AG09319 (cell line): Measurements from ENCODE around the gene SSBP3.
A peak's percentile ranks its signal among the peaks of the same experiment; 100 is the strongest.

ENCODE experiments used
- DNase-seq: peaks from one replicate; pipeline ENCODE4 v3.0.0-alpha.2; 2010; ENCODE audit warnings: low read depth; ENCODE audit errors: extremely low read depth
- CTCF ChIP-seq: IDR thresholded peaks from 2 replicates; pipeline ENCODE4 v1.5.1; 2011; ENCODE audit warnings: low read depth, mild to moderate bottlenecking, inconsistent platforms, low read length, moderate library complexity

The SSBP3 gene

GRCh38 chr1:54338464-54338863 is 67.7 kb downstream of the SSBP3 start:
- no peak for DNase-seq
- no peak for TF ChIP-seq CTCF

GRCh38 chr1:54337928-54338327 is 68.3 kb downstream of the SSBP3 start:
- no peak for DNase-seq
- TF ChIP-seq CTCF = no peak

GRCh38 chr1:54337034-54337433 is 69.2 kb downstream of the SSBP3 start:
- DNase-seq = no peak
- TF ChIP-seq CTCF = no peak

- DNase-seq = no peak
- TF ChIP-seq CTCF = no peak
Measured at GRCh38 chr1:54336116-54336515, 70.1 kb downstream of the SSBP3 start.

GRCh38 chr1:54335755-54336108 is 70.5 kb downstream of the SSBP3 start:
- DNase-seq = peak; percentile 78
- TF ChIP-seq CTCF = no peak

GRCh38 chr1:54335011-54335754 is 71.0 kb downstream of the SSBP3 start:
- TF ChIP-seq CTCF = no peak
- peak; percentile 80 for DNase-seq

- DNase-seq = no peak
- TF ChIP-seq CTCF = no peak
Measured at GRCh38 chr1:54332781-54333585, 73.2 kb downstream of the SSBP3 start.
